ENCODE measurements around the gene SUCLG2.

SUCLG2 gene

GRCh38 chr3:67402873-67403272, 251.5 kb downstream of the SUCLG2 start:
- Histone ChIP-seq H3K27ac (no peak overlapping the region), H3K36me3 (no peaks in the 10 kb centered on the region), H3K9me3 (ENCODE audit: severe bottlenecking) (no peaks in the 10 kb centered on the region), H3K27me3 (ENCODE audit: insufficient read depth, low read depth, severe bottlenecking) (no peaks in the 10 kb centered on the region), H3K4me3 (ENCODE audit: low read depth, low read length) (no peak overlapping the region)
- no peak for TF ChIP-seq CTCF (IDR thresholded peaks at IDR 0.05; ENCODE audit: low read depth, low read length)
- no peak for DNase-seq

GRCh38 chr3:67401921-67402320, 252.5 kb downstream of the SUCLG2 start:
- Histone ChIP-seq H3K27ac (no peak overlapping the region), H3K4me3 (ENCODE audit: low read depth, low read length) (no peak overlapping the region), H3K36me3 (no peaks in the 10 kb centered on the region), H3K9me3 (ENCODE audit: severe bottlenecking) (no peaks in the 10 kb centered on the region), H3K27me3 (ENCODE audit: insufficient read depth, low read depth, severe bottlenecking) (no peaks in the 10 kb centered on the region)
- DNase-seq: no peak
- no peak for TF ChIP-seq CTCF (IDR thresholded peaks at IDR 0.05; ENCODE audit: low read depth, low read length)

DNA sequence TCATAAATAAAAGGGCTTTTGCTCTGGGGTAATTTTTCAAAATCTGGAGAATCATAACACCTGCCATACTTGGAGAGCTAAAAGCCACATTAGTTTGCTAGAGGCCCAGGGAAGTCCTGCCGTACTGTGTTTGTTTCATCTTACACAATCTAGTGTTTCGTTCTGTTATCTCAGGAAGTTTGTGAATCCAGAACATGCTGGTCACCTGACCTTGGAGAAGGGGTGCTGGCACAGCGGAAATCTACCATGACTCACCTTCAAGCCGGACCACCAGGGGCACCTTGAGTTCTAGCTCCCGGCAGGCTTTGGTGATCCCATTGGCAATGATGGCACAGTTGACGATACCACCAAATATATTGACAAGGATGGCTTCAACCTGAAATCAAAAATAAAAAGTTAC, 253.9 kb downstream of the SUCLG2 start:
- no peak for DNase-seq
- Histone ChIP-seq H3K27ac (no peak overlapping the region), H3K4me3 (ENCODE audit: low read depth, low read length) (no peak overlapping the region), H3K27me3 (ENCODE audit: insufficient read depth, low read depth, severe bottlenecking) (no peaks in the 10 kb centered on the region), H3K36me3 (no peaks in the 10 kb centered on the region), H3K9me3 (ENCODE audit: severe bottlenecking) (no peaks in the 10 kb centered on the region)
- TF ChIP-seq CTCF (IDR thresholded peaks at IDR 0.05; ENCODE audit: low read depth, low read length): no peak

GRCh38 chr3:67389176-67389575, 265.2 kb downstream of the SUCLG2 start:
- no peak overlapping the region for H3K4me3 ChIP-seq (ENCODE audit: low read depth, low read length)
- no peaks in the 10 kb centered on the region for H3K36me3 ChIP-seq
- H3K27ac ChIP-seq: no peak overlapping the region
- no peak for DNase-seq
- H3K27me3 ChIP-seq (ENCODE audit: insufficient read depth, low read depth, severe bottlenecking): no peaks in the 10 kb centered on the region
- no peaks in the 10 kb centered on the region for H3K9me3 ChIP-seq (ENCODE audit: severe bottlenecking)
- no peak for TF ChIP-seq CTCF (IDR thresholded peaks at IDR 0.05; ENCODE audit: low read depth, low read length)

- no peaks in the 10 kb centered on the region for H3K9me3 ChIP-seq (ENCODE audit: severe bottlenecking)
- no peak overlapping the region for H3K4me3 ChIP-seq (ENCODE audit: low read depth, low read length)
- DNase-seq: no peak
- no peaks in the 10 kb centered on the region for H3K36me3 ChIP-seq
- no peaks in the 10 kb centered on the region for H3K27me3 ChIP-seq (ENCODE audit: insufficient read depth, low read depth, severe bottlenecking)
- no peak for TF ChIP-seq CTCF (IDR thresholded peaks at IDR 0.05; ENCODE audit: low read depth, low read length)
- no peak overlapping the region for H3K27ac ChIP-seq
Measured at GRCh38 chr3:67388738-67389137, 265.7 kb downstream of the SUCLG2 start.

DNA sequence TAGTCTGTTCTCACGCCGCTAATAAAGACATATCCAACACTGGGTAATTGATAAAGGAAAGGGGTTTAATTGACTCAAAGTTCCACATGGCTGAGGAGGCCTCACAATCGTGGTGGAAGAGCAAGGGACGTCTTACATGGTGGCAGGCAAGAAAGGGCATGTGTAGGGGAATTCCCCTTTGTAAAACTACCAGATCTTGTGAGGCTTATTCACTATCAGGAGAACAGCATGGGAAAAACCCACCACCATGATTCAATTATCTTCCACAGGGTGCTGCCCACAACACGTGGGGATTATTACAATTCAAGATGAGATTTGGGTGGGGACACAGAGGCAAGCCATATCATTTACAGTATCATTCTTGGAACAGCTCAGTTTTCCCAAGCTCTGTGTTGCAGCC, 268.0 kb downstream of the SUCLG2 start:
- no peak for TF ChIP-seq CTCF (IDR thresholded peaks at IDR 0.05; ENCODE audit: low read depth, low read length)
- Histone ChIP-seq H3K27ac (no peak overlapping the region), H3K36me3 (no peaks in the 10 kb centered on the region), H3K9me3 (ENCODE audit: severe bottlenecking) (no peaks in the 10 kb centered on the region), H3K4me3 (ENCODE audit: low read depth, low read length) (no peak overlapping the region), H3K27me3 (ENCODE audit: insufficient read depth, low read depth, severe bottlenecking) (no peaks in the 10 kb centered on the region)
- no peak for DNase-seq

Measured in WERI-Rb-1 (cell line).